Activated T-helper 1 cell treated with anti-CD3 and anti-CD28 coated beads, Interleukin-12 subunit alpha, Interleukin-12 subunit beta, Interleukin-2, Interleukin-4 antibody, amounts not matched to agents 30 ng/mL and 10 ng/mL and 1 ng/mL, durations not matched to agents 14 hours and 24 hours and 36 hours (primary cell): ENCODE measurements around the gene BMP5. TPM values are rescaled to one million over a fixed set of nuclear protein-coding genes. Genes with fewer than 3 reads are reported as not detected.
"Not testable (repeated sequence)": the region's sequence is repeated elsewhere in the genome, so short reads cannot be mapped to it uniquely, and the experiment has no call there.

ENCODE experiments used
- DNase-seq: peaks from one replicate; pipeline ENCODE4 v3.0.0; 2021; ENCODE audit warnings: low spot score
- H3K27ac Mint-ChIP-seq: one replicate; pipeline ENCODE4 v1.8.0; 2021; ENCODE audit warnings: mild to moderate bottlenecking, mixed read lengths
- H3K27me3 Mint-ChIP-seq: one replicate; pipeline ENCODE4 v1.8.0; 2022; ENCODE audit warnings: mild to moderate bottlenecking, moderate library complexity, mixed read lengths; ENCODE audit not compliant: insufficient read depth
- H3K36me3 Mint-ChIP-seq: one replicate; pipeline ENCODE4 v1.8.0; 2021; ENCODE audit warnings: low read depth, mixed read lengths
- H3K4me1 Mint-ChIP-seq: one replicate; pipeline ENCODE4 v1.8.0; 2021; ENCODE audit warnings: low read depth, mixed read lengths
- H3K4me3 Mint-ChIP-seq: one replicate; pipeline ENCODE4 v1.8.0; 2021; ENCODE audit warnings: mild to moderate bottlenecking, moderate library complexity, mixed read lengths
- H3K9me3 Mint-ChIP-seq: one replicate; pipeline ENCODE4 v1.8.0; 2021; ENCODE audit warnings: mixed read lengths
- intact Hi-C: fragments of 100-400 bp; cut with micrococcal nuclease; formaldehyde crosslinking; loops from one replicate; pipeline ENCODE4 v1.15.1; 2024
- total RNA-seq: library from RNA; stranded (reverse); gene quantifications from 2 replicates; pipeline ENCODE4 v1.2.3, GENCODE V29; 2022

BMP5 gene
- not detected in 2 replicates for total RNA-seq

GRCh38 chr6:55875400-55875799, at the start of gene BMP5:
BMP5 (minus strand) TSS chr6:55875590; CDS start chr6:55874865, 725 bp downstream.
- H3K27me3 Mint-ChIP-seq, result no peaks in the 10 kb centered on the region
- intact Hi-C loops, result no loop called here
- H3K36me3 Mint-ChIP-seq, result no peaks in the 10 kb centered on the region
- H3K27ac Mint-ChIP-seq, result no peak within 1 kb of the TSS
- DNase-seq, result no peak
- no peak within 1 kb of the TSS for H3K4me3 Mint-ChIP-seq
- no peaks in the 10 kb centered on the region for H3K4me1 Mint-ChIP-seq
- no peaks in the 10 kb centered on the region for H3K9me3 Mint-ChIP-seq

DNA sequence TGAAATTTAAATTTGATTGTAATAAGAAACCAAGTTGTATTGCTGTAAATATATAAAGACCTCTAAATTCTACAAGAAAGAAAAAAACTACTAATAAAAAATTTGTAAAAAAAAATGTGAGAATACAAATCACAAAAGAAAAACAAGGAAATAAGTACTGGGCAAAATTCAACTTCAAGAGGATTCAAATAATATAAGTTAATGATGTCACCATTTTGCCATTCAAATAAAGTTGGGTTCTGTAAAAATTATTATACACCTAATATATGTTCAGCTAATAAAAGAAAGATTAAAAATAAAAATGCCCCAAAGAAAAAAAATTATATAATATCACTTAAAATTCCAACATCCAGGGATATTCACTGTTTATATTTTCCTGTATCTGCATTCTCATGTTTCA, 47.0 kb upstream of the BMP5 start:
- intact Hi-C loops, result no loop called here
- Mint-ChIP-seq H3K36me3 (no peaks in the 10 kb centered on the region), H3K4me3 (no peak overlapping the region), H3K27ac (no peak overlapping the region), H3K9me3 (no peaks in the 10 kb centered on the region), H3K4me1 (no peaks in the 10 kb centered on the region), H3K27me3 (no peaks in the 10 kb centered on the region)
- DNase-seq, result no peak

DNA sequence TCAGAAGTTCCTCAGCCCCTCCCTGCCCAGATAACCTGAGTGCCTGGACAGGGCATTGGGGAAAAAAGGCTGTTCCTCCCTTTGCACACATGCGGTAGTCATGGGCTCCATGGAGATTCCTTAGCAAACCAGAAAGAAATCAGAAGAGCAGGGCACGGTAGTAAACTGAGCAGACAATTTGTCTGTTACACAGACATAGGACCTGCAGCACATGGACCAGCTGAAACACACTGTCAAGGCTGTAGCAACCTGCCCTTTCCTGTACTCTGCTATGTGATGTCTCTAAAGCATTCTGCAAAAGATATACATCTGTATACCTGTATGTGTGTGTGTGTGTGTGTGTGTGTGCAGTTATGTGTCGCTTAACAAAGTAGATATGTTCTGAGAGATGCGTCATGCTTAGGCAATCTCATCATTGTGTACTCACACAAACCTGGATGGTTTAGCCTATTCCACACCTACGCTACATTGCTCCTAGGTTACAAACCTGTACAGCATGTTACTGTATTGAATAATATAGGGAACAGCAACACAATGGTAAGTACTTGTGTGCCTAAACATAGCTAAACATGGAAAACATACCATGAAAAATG, 44.4 kb upstream of the BMP5 start:
- DNase-seq, result no peak
- no peaks in the 10 kb centered on the region for H3K27me3 Mint-ChIP-seq
- no peak overlapping the region for H3K27ac Mint-ChIP-seq
- H3K4me1 Mint-ChIP-seq, result no peaks in the 10 kb centered on the region
- H3K36me3 Mint-ChIP-seq, result no peaks in the 10 kb centered on the region
- intact Hi-C loops, result no loop called here
- no peaks in the 10 kb centered on the region for H3K9me3 Mint-ChIP-seq
- no peak overlapping the region for H3K4me3 Mint-ChIP-seq

GRCh38 chr6:55918639-55919038, 43.2 kb upstream of the BMP5 start:
- H3K9me3 Mint-ChIP-seq, result no peaks in the 10 kb centered on the region
- H3K27ac Mint-ChIP-seq, result no peak overlapping the region
- H3K4me1 Mint-ChIP-seq, result no peaks in the 10 kb centered on the region
- H3K27me3 Mint-ChIP-seq, result no peaks in the 10 kb centered on the region
- H3K4me3 Mint-ChIP-seq, result no peak overlapping the region
- no peaks in the 10 kb centered on the region for H3K36me3 Mint-ChIP-seq
- DNase-seq, result no peak
- intact Hi-C loops, result no loop called here

- DNase-seq, result no peak
- H3K27ac Mint-ChIP-seq, result no peak overlapping the region
- H3K4me3 Mint-ChIP-seq, result no peak overlapping the region
- no peaks in the 10 kb centered on the region for H3K4me1 Mint-ChIP-seq
- no peaks in the 10 kb centered on the region for H3K36me3 Mint-ChIP-seq
- no peaks in the 10 kb centered on the region for H3K9me3 Mint-ChIP-seq
- H3K27me3 Mint-ChIP-seq, result no peaks in the 10 kb centered on the region
- intact Hi-C loops, result no loop called here
Observed at GRCh38 chr6:55917751-55918415, 42.5 kb upstream of the BMP5 start.

DNA sequence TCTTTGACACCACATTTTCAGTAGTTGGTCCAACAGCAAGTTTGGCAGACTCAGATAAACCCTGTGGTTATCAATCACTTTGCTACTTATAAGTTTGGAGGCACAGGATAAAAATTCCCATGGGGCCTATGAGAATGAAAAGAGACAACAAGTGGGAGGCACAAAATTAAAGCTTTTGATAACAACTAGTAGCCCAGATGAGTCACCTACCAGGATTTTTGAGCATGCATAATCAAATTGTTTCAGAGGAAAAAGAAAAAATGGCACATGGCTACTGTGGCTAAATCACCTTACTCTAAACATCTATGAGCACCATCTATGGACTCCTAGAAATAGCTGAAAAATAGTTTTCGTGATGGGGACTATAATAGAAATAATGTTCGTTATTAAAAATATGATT, 40.8 kb upstream of the BMP5 start:
- H3K36me3 Mint-ChIP-seq, result no peaks in the 10 kb centered on the region
- no peaks in the 10 kb centered on the region for H3K27me3 Mint-ChIP-seq
- DNase-seq, result no peak
- no peaks in the 10 kb centered on the region for H3K4me1 Mint-ChIP-seq
- H3K4me3 Mint-ChIP-seq, result no peak overlapping the region
- intact Hi-C loops, result no loop called here
- no peaks in the 10 kb centered on the region for H3K9me3 Mint-ChIP-seq
- H3K27ac Mint-ChIP-seq, result no peak overlapping the region

DNA sequence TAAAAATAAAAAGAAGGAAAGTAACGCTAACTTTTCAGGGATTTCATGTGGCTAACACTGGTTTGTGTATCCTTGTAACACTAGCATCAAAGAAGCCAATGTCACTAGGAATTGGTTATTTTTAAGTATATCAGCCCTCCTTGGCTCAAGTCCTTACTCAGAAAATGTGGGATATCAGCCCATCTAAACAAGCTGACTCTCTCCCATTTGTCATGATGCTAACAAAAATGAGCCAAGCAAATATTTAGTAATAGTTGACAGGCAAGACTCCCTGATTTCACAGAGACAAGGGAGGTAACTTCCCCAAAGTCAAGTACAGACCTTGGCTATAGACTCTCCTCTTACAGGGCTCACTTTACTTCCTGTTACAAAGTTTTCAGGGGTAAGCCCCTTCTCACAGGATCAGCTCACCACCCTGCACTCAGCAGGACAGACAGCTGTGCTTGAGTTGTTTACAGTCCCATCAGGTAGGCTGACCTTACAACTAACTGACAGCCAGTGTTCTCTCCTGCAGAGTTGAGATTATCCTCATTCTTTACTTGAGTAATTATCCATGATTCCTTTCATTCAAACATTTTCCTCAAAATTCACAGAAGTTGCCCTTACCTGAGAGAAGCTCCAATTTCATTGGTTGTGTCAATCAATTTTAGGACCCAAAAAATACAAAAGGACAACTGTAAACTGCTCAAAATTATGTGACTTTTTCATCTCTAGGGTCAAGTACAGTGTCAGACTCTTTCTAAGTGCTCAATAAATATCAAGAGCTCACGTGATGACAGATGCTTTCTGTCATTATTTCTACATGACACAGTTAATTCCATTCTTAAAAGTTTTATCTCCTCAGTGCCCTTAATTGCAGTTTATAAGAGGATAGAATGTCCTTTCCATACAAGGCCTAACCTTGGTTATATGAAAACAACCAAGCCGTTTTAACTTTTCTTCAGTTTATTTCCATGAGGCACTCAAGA, 38.1 kb upstream of the BMP5 start:
- intact Hi-C loops, result no loop called here
- Mint-ChIP-seq H3K36me3 (no peaks in the 10 kb centered on the region), H3K9me3 (no peaks in the 10 kb centered on the region), H3K27me3 (no peaks in the 10 kb centered on the region), H3K4me1 (no peaks in the 10 kb centered on the region), H3K4me3 (no peak overlapping the region), H3K27ac (no peak overlapping the region)
- DNase-seq, result no peak

GRCh38 chr6:55910466-55910865, 35.1 kb upstream of the BMP5 start:
- DNase-seq, H3K27ac Mint-ChIP-seq, H3K27me3 Mint-ChIP-seq, H3K9me3 Mint-ChIP-seq, H3K36me3 Mint-ChIP-seq, H3K4me3 Mint-ChIP-seq, H3K4me1 Mint-ChIP-seq, intact Hi-C loops: not testable (repeated sequence)

GRCh38 chr6:55909911-55910310, 34.5 kb upstream of the BMP5 start:
- H3K9me3 Mint-ChIP-seq, intact Hi-C loops, H3K4me3 Mint-ChIP-seq, H3K27ac Mint-ChIP-seq, H3K27me3 Mint-ChIP-seq, H3K36me3 Mint-ChIP-seq, DNase-seq, H3K4me1 Mint-ChIP-seq: not testable (repeated sequence)

DNA sequence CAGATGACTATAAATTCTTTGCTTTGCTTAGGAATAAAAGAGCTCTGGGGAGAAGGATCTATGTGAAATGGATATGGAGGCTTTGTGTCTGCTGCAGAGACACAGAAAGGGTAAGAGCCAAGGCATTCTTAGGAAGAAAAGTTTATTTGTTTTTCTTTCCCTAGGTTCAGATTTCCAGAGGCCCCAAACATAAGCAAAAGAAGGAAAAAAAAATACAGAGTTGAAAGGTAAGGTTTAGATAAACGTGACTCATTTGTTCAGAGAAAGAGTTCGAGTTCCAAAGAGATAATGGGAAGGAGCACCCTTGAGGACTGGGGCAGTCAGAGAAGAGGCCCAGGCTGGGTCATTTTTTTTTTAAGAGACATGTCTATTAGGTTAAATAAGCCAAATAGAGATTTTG, 27.4 kb upstream of the BMP5 start:
- intact Hi-C loops, result no loop called here
- DNase-seq, result no peak
- H3K27me3 Mint-ChIP-seq, result no peaks in the 10 kb centered on the region
- H3K27ac Mint-ChIP-seq, result no peak overlapping the region
- no peaks in the 10 kb centered on the region for H3K36me3 Mint-ChIP-seq
- H3K4me3 Mint-ChIP-seq, result no peak overlapping the region
- no peaks in the 10 kb centered on the region for H3K9me3 Mint-ChIP-seq
- H3K4me1 Mint-ChIP-seq, result no peaks in the 10 kb centered on the region

DNA sequence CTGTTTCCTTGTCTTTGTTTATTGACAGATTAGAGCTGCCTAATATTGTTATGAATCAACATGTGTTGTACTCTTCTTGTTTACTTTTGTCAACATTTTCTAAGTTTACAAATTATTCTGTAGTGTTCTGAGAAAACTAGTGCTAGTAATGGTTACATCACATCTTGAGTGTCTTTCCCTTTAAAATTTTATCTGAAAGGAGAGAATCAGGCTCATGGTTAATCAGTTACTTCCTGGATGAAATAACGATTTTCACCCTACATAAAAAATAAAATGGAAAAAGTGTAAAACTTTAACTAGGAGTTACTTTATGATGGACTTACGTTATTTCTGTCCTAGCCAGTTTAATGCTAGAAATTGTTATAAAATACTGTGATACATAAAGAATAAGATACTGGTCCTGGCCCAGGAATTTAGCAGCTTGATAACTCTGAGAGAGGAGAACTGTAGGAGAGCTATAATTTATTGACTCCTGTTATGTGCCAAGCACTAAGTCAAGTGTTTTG, 26.4 kb upstream of the BMP5 start:
- intact Hi-C loops, result no loop called here
- H3K27ac Mint-ChIP-seq, result no peak overlapping the region
- H3K4me3 Mint-ChIP-seq, result no peak overlapping the region
- no peak for DNase-seq
- H3K4me1 Mint-ChIP-seq, result no peaks in the 10 kb centered on the region
- no peaks in the 10 kb centered on the region for H3K36me3 Mint-ChIP-seq
- no peaks in the 10 kb centered on the region for H3K9me3 Mint-ChIP-seq
- H3K27me3 Mint-ChIP-seq, result no peaks in the 10 kb centered on the region

GRCh38 chr6:55898342-55898741, 23.0 kb upstream of the BMP5 start:
- Mint-ChIP-seq H3K9me3 (no peaks in the 10 kb centered on the region), H3K27me3 (no peaks in the 10 kb centered on the region), H3K4me3 (no peak overlapping the region), H3K36me3 (no peaks in the 10 kb centered on the region), H3K4me1 (no peaks in the 10 kb centered on the region), H3K27ac (no peak overlapping the region)
- DNase-seq, result no peak
- intact Hi-C loops, result no loop called here

GRCh38 chr6:55897346-55897745, 22.0 kb upstream of the BMP5 start:
- H3K27me3 Mint-ChIP-seq, result no peaks in the 10 kb centered on the region
- no peak overlapping the region for H3K27ac Mint-ChIP-seq
- no peak for DNase-seq
- H3K4me3 Mint-ChIP-seq, result no peak overlapping the region
- no peaks in the 10 kb centered on the region for H3K4me1 Mint-ChIP-seq
- no peaks in the 10 kb centered on the region for H3K36me3 Mint-ChIP-seq
- H3K9me3 Mint-ChIP-seq, result no peaks in the 10 kb centered on the region
- intact Hi-C loops, result no loop called here
